GM12873 (cell line): ENCODE data around the gene KRTAP4-9.
"Not testable (repeated sequence)": the region's sequence is repeated elsewhere in the genome, so short reads cannot be mapped to it uniquely, and the experiment has no call there.

Experiments
- CTCF ChIP-seq: IDR thresholded peaks from 2 replicates; pipeline ENCODE4 v1.5.1; 2012; ENCODE audit warnings: low read depth, mild to moderate bottlenecking, moderate library complexity, low read length, control low read depth; ENCODE audit not compliant: insufficient read depth; ENCODE audit errors: missing control alignments

KRTAP4-9 gene

DNA sequence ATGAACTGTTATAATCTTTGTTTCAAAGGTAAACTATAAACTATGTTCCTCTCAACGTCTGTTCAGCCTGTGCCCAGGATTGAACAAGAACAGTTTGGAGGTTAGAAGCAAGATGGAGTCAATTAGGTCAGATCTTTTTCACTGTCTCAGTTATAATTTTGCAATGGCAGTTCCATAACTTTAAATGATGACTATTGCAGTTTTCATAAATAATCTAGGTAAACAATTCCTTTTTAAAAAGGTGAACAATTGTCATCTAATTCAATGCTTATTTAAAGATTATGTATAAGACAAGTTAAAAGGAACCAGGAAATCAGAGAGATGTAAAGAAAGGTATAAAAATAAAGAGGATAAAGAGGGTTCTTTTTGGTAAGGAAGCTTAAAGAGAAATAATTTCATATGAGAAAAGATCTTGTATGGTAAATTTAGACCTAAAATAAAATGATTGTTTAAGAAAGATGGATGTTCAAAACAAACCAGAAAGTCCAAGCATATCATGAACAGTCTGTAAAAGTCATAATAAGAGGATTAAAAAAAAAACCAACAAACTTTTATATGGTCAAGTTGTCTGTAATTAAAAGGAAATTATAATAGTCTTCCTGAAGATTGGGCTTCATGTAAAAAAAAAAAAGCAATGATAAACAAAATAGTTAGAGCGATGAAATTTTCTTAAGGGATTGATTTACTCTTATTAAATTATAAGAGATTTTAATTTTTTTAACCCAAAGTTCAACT is 6.1 kb downstream of the KRTAP4-9 start:
- TF ChIP-seq CTCF, result no peak

DNA sequence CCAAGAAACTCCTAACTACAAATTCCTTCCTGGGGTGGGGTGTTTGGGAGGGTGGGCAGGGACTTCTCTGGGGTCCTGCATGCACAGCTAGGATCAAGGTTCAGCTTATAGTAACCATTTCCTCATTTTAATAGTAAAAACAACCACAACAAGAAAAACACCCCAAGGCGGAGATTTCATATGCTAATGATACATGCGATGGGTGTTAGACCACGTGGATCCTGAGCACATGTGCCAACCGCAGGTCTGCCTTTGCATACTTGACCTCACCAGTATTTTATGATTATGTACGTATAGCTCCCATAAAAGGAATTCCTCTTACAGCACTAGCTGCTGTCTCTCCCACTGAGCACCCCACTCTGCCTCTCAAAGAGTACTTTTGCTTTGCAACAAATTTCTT is 11.1 kb downstream of the KRTAP4-9 start:
- TF ChIP-seq CTCF, result no peak

DNA sequence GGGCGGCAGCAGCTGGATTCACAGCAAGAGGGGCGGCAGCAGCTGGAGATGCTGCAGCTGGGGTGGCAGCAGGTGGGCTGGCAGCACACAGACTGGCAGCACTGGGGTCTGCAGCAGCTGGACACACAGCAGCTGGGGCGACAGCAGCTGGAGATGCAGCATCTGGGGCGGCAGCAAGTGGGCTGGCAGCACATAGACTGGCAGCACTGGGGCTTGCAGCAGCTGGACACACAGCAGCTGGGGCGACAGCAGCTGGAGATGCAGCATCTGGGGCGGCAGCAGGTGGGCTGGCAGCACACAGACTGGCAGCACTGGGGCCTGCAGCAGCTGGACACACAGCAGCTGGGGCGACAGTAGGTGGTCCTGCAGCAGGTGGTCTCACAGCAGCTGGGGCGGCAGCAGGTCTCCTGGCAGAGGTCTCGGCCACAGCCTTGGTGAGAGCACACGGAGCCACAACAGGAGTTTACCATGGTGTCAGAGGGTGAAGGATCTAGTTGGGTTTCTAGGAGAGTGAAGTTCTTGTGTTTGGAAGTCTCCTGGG is 12.7 kb downstream of the KRTAP4-9 start, which contains the start of gene KRTAP4-11:
Gene KRTAP4-11 (minus strand): TSS at position 528 of the 541 bp plus-strand sequence. CDS start 58 bp downstream, at position 470.
- TF ChIP-seq CTCF, result not testable (repeated sequence)

GRCh38 chr17:41118721-41119120 is 13.5 kb downstream of the KRTAP4-9 start:
- TF ChIP-seq CTCF, result no peak

GRCh38 chr17:41121742-41122141 is 16.6 kb downstream of the KRTAP4-9 start:
- no peak for TF ChIP-seq CTCF

DNA sequence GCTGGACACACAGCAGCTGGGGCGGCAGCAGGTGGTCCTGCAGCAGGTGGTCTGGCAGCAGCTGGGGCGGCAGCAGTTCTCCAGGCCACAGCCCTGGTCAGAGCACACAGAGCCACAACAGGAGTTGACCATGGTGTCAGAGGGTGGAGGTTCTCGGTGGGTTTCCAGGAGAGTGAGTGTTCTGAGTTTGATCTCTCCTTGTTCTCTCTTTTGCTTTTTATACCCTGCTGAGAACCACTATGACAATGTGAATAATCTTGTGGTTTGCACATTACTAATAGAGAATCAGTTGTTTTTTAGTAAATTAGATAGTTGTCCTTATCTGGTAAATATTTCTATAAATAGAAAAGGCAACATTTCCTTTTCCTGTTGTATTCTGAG is 18.8 kb downstream of the KRTAP4-9 start, which contains the start of gene KRTAP4-12:
Gene KRTAP4-12 (minus strand): TSS at position 192 of the 381 bp plus-strand sequence. CDS start 60 bp downstream, at position 132.
- TF ChIP-seq CTCF, result not testable (repeated sequence)

GRCh38 chr17:41125064-41125463 is 19.9 kb downstream of the KRTAP4-9 start:
- TF ChIP-seq CTCF, result no peak
